ENCODE measurements around the gene HMCN1. TPM values are rescaled to one million over a fixed set of nuclear protein-coding genes. Genes with fewer than 3 reads are reported as not detected.
"Not testable (repeated sequence)": the region's sequence is repeated elsewhere in the genome, so short reads cannot be mapped to it uniquely, and the experiment has no call there.

Gene HMCN1
- total RNA-seq, 2 donors from 2014 or later, result 3.5 to 9.9 TPM

DNA sequence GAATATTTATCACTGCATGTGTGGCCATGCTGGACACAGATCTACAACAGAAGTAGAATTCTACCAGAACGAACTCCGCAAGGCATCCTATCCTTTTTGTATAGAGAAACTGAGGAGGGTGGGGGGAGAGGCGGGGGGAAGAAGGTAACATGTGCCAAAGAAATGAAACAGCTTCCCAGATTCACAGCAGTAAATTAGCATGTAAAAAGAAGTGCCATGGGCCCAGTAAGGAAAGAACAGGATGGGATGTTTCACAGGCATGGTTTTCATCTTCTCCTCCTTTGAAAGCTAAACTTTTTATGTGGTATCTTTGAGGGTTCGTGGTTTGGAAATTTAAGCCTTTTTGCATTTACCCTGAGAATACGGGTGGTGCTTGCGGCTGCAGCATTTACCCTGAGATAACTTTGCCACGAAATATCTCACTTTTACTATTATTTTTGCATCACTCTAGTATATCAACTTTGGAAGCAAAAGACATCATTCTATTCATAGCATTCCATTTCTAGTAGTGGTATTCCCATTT is 471.9 kb downstream of the HMCN1 start:
- Histone ChIP-seq H3K27ac (no peak overlapping the region), H3K36me3 (no peaks in the 10 kb centered on the region), H3K4me3 (no peak overlapping the region), H3K9me3 (no peaks in the 10 kb centered on the region), H3K4me1 (replicated peaks) (no peaks in the 10 kb centered on the region), H3K27me3 (replicated peaks; ENCODE audit: insufficient read depth) (no peaks in the 10 kb centered on the region)
- no peak for DNase-seq (ENCODE audit: low spot score)
- WGBS, result 87% methylated on average over 7 of the region's 7 CpGs
- TF ChIP-seq POLR2A (IDR thresholded peaks at IDR 0.05) (no peak), POLR2AphosphoS5 (IDR thresholded peaks at IDR 0.05) (no peak), CTCF (IDR thresholded peaks at IDR 0.05) (no peak)
- intact Hi-C loops (cut with DNase I), result no loop called here

DNA sequence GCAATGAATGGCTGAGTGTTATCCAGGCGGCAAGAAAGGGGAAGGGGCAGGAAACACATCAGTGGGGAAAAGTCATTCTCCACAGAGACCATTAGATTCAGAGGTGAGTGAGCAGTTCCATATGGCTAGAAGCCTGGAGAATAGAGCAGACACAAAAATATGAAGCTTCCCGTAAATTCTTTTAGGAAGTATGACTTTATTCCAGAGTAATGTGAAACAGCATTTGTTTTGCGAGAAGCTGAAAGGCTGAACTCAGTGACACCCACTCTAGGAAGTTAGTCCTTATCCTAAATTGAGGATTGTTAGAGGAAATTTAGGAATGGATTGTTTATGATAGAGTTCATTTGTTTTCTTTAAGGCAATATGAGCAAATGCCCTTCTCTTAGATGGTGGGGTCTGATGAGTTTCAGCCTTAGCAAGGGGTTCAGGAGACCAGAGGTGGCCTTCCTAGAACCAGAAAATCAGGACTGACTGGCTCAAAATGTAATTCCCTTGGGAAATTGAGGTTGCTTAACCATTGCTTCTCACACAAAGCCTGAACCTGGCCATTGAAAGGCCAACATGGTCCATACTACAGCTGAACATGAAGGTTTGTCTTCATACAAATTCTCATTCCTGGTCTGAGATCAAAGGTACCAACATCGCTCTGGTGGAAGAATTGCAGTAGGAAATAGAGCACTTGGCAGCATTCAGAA is 473.3 kb downstream of the HMCN1 start:
- intact Hi-C loops (cut with DNase I), result no loop called here
- TF ChIP-seq POLR2AphosphoS5 (IDR thresholded peaks at IDR 0.05) (no peak), CTCF (IDR thresholded peaks at IDR 0.05) (no peak), POLR2A (IDR thresholded peaks at IDR 0.05) (no peak)
- no peak for DNase-seq (ENCODE audit: low spot score)
- no peaks in the 10 kb centered on the region for H3K4me1 ChIP-seq (replicated peaks)
- H3K27ac ChIP-seq, result no peak overlapping the region
- H3K4me3 ChIP-seq, result no peak overlapping the region
- H3K9me3 ChIP-seq, result no peaks in the 10 kb centered on the region
- 87% methylated on average over 4 of the region's 4 CpGs for WGBS
- H3K27me3 ChIP-seq (replicated peaks; ENCODE audit: insufficient read depth), result no peaks in the 10 kb centered on the region
- H3K36me3 ChIP-seq, result no peaks in the 10 kb centered on the region

DNA sequence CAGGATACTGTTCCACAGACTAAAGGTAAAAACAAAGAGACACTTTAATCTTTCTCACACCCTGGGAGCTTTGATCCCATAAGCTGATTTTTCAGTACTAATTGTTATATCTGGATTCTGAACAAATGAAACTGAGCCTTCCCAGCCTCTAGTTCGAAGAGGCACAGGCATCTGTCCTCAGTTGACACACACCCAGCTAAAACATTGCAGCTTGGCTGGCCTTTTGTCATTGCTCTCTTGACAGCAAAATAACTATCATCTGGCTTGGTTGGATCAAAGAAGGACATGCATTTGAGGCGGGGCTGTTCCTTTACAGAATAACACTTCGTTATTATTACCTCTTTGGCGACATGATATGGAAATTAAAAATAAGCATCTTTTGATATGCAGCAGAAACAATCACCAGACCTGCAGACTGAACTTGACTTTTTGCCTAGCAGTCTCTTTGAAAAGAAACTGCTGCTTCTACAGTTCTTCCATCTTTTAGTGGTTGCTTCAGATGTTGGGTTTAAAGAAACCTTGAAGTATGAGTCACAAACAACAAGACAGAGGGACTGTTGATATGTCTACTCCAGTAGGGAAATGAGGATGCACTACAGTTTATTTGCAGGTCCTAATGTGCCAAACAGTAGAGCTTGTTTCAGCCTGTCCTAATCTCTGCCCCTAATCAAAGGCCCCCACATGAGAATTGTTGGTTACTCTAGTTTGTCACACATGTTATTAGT is 474.4 kb downstream of the HMCN1 start:
- intact Hi-C loops (cut with DNase I), result no loop called here
- TF ChIP-seq POLR2A (IDR thresholded peaks at IDR 0.05), result no peak
- no peak for TF ChIP-seq POLR2AphosphoS5 (IDR thresholded peaks at IDR 0.05)
- TF ChIP-seq CTCF (IDR thresholded peaks at IDR 0.05), result no peak
- Histone ChIP-seq H3K27me3 (replicated peaks; ENCODE audit: insufficient read depth) (no peaks in the 10 kb centered on the region), H3K4me1 (replicated peaks) (no peaks in the 10 kb centered on the region), H3K9me3 (no peaks in the 10 kb centered on the region), H3K4me3 (no peak overlapping the region), H3K27ac (no peak overlapping the region), H3K36me3 (no peaks in the 10 kb centered on the region)
- WGBS, result 50% methylated on average over 4 of the region's 4 CpGs
- DNase-seq (ENCODE audit: low spot score), result no peak

DNA sequence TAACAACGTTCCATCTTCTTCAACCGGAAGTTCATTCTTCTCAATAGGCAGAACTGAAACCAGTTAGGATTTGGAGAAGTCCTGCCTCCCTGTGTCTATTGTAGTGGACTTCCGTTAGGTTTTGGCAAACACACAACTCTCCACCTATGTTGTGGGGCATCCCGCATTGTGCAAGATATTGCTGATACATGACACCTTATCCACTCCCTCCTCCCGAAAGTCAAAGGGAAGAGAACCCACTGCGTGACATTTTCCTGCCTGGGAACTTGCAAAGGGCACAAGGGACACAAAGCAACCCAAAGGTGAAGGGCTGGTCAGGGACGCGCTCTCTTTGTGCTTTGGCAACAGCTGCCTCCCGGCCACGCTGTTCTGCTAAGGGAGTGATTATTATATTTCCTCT is 476.1 kb downstream of the HMCN1 start:
- Histone ChIP-seq H3K36me3 (no peaks in the 10 kb centered on the region), H3K9me3 (no peaks in the 10 kb centered on the region), H3K4me3 (no peak overlapping the region), H3K27ac (no peak overlapping the region), H3K4me1 (replicated peaks) (no peaks in the 10 kb centered on the region), H3K27me3 (replicated peaks; ENCODE audit: insufficient read depth) (no peaks in the 10 kb centered on the region)
- WGBS, result 85% methylated on average over 10 of the region's 10 CpGs
- TF ChIP-seq POLR2A (IDR thresholded peaks at IDR 0.05) (no peak), POLR2AphosphoS5 (IDR thresholded peaks at IDR 0.05) (no peak), CTCF (IDR thresholded peaks at IDR 0.05) (no peak)
- intact Hi-C loops (cut with DNase I), result loop anchor here (5.0 kb wide), 1 partner anchor 393 kb away; no protein-coding TSS in a partner anchor
- DNase-seq (ENCODE audit: low spot score), result no peak

DNA sequence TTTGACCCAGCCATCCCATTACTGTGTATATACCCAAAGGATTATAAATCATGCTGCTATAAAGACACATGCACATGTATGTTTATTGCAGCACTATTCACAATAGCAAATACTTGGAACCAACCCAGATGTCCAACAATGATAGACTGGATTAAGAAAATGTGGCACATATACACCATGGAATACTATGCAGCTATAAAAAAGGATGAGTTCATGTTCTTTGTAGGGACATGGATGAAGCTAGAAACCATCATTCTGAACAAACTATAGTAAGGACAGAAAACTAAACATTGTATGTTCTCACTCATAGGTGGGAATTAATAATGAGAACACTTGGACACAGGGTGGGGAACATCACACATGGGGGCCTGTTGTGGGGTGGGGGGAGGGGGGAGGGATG is 477.4 kb downstream of the HMCN1 start:
- not testable (repeated sequence) for H3K27me3 ChIP-seq (replicated peaks; ENCODE audit: insufficient read depth); H3K36me3 ChIP-seq; H3K4me3 ChIP-seq; H3K27ac ChIP-seq; H3K9me3 ChIP-seq; H3K4me1 ChIP-seq (replicated peaks); DNase-seq (ENCODE audit: low spot score)
- intact Hi-C loops (cut with DNase I), result loop anchor here (5.0 kb wide), 1 partner anchor 394 kb away; no protein-coding TSS in a partner anchor
